CD4-positive, alpha-beta T cell treated with Interleukin-2 at 100 ng/mL for 4 hours (primary cell): ENCODE measurements around the gene RTN1.

Source experiments
- DNase-seq: peaks from one replicate; pipeline ENCODE4 v3.0.0-alpha.2; 2020; ENCODE audit warnings: low spot score

RTN1 gene

DNA sequence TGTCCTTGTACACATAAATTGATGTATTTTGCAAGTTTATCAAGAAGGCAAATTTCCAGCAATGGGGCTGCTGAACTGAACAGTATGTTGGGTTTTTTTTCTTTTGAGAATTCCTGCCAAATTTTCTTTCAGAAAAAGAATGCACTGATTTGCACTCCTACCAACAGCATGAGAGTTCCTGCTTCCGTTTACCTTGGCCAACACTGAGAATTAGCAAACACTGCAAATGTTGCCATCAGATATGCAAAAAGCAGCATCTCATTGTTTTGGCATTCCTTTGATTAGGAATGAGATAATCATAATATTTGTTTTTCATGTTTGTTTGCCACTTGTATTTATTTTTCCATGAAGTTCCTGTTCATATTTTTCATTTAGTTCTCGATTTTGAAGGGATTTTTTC lies 82.4 kb downstream of the RTN1 start:
- no peak for DNase-seq

- no peak for DNase-seq
Measured at GRCh38 chr14:59787045-59787674, 83.4 kb downstream of the RTN1 start.

DNA sequence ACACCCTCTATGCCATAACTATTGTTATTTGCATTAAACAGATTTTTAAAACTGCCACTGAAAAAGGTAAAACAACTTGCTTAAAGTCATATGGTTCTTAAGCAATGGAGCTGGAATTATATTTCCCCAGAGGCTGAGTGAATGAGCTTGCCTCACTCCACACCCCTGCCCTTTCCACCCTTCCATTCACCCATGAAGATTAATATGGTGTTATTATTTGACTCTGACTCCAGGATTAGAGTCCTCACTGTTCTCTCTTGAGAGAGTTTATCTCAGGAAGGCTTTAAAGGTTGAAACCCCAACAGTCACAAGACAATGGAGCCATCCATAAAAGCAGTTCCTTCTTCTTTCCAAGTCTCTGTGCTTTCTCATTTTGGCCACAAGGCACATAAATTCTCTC lies 84.9 kb downstream of the RTN1 start:
- no peak for DNase-seq

GRCh38 chr14:59782760-59783159 lies 87.8 kb downstream of the RTN1 start:
- no peak for DNase-seq

GRCh38 chr14:59777006-59777579 lies 93.5 kb downstream of the RTN1 start:
- no peak for DNase-seq

DNA sequence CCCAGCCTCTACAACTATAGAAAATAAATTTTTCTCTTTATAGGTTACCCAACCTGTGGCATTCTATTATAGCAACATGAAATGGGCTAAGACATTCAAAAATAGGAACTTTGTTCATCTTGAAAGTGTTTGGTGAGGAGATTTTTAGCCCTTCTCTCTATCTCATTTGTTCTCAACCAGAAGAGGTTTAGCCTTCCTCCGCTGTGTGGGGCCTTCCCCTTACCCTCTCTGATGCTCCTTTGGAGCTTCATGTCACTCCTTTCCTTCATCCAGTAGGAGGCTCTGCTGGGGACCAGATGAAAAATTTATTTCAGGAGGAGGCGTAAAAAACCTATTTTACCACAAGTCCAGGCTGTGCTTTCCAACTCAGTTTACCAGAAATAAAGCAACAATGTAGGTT lies 94.1 kb downstream of the RTN1 start:
- no peak for DNase-seq

DNA sequence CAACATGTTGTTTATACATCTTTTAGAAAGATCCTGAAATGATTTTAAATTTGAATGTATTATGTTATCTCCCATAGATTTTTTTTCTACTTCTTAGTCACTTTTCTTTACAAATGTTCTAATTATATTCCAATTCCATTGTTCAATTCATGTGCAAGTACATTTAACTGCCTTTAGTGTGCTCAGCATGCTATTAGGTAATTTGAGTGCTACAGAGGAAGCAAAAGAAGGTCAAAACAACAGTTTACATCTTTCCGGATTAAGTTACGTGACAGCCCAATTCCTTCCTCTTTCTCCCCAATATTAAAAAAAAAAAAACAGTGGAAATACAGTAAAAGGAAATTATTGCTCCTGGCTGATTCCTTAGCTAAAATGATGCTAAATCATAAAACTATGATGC lies 98.3 kb downstream of the RTN1 start:
- DNase-seq: no peak

- DNase-seq: no peak
Measured at GRCh38 chr14:59771577-59771976, 99.0 kb downstream of the RTN1 start.

DNA sequence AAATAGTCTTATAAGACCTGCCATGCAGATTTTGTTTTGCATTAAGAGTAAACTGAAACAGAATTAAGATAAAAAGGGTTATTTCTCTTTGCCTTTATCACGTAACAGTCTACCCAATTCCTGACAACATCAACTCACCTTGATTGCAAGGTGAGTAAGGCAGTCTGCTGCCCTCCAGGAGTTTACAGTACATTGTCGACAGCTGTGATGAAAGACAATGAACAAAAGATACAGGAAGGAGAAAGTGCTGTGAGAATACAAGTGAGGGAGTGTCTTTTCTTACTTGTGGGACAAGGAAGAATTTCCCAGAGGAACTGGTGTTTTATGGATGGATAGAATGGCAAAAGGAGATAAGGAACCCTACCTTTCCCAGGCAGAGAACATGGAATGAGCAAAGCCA lies 101.0 kb downstream of the RTN1 start:
- DNase-seq: no peak

- DNase-seq: no peak
Measured at GRCh38 chr14:59768855-59769375, 101.7 kb downstream of the RTN1 start.

DNA sequence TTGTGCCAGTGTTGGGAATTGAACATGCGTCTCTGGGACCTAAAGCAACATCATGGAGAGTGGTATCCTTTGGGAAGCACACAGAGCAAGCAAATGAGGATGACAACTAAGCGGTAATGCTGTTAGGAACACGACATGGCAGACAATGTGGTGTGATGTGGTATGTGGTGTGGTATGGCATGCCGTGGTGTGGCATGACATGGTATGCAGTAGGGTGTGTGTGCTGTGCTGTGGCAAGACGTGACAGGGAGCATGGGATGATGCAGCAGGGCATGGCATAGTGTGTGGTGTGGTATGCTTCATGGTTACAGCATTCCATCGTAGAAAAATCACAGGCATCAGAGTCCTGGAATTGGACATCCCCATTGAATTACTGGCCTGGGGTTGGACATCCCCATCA lies 108.7 kb downstream of the RTN1 start:
- no peak for DNase-seq

GRCh38 chr14:59755409-59756135 lies 115.0 kb downstream of the RTN1 start:
- no peak for DNase-seq

GRCh38 chr14:59754256-59754655 lies 116.3 kb downstream of the RTN1 start:
- DNase-seq: no peak

GRCh38 chr14:59753512-59753911 lies 117.1 kb downstream of the RTN1 start:
- DNase-seq: no peak

DNA sequence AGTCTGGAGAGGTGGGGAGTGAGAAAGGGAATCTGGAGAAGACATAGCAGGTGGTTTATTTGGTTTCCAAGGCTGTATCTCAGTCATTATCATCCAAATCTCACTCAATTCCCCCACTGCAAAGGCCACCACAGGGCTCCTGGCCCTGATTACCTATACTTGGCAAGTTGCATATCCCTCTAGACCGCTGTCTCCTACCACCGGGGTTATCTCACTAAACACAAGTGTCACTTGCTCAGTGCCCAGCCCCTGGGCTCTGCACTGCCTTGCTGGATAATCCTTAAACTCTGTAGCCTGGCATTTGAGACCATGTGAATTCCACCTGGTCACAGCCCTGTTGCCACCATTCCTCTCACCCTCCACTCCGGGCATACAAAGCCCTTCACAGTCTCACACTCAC lies 119.0 kb downstream of the RTN1 start:
- no peak for DNase-seq

DNA sequence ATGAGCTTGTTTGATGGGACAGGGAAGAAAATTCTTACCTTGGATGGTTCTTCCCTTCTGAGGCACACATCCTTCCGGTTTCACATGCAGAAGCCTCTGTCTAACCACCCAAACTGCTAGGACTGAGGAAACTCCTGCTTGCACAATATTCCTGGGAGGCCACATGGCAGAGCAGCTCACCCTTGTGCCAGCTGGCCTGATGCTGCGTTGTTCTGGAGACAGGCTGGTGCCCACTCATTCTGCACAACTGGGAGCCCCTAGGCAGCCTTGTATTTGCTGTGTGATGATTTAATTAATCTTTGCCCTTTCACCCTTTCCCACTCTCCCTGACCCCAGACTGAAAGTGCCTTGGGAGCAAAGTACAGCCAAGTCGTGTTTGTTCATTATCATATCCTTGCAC lies 130.8 kb downstream of the RTN1 start:
- DNase-seq: no peak

- no peak for DNase-seq
Measured at GRCh38 chr14:59728304-59728703, 142.3 kb downstream of the RTN1 start.

- no peak for DNase-seq
Measured at GRCh38 chr14:59727073-59727661, 143.4 kb downstream of the RTN1 start.

DNA sequence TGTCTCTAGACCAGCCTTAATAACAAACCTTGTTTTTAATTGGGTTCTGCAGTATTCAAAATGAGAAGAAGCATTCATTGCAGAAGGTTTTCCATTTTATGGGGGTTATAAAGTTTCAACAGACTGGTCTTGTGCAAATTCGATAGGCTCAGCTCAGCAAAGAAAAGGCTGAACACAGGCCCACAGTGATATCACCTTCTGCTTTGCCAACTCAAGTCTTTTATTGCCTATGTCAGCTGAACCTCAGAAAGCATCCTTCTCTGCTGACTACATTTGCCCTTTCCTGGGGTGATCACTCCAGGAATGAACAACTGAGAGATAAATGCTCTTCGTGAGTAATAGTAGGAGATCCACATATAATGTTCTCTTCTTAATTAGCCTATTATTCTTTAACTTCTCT lies 159.5 kb downstream of the RTN1 start:
- no peak for DNase-seq

DNA sequence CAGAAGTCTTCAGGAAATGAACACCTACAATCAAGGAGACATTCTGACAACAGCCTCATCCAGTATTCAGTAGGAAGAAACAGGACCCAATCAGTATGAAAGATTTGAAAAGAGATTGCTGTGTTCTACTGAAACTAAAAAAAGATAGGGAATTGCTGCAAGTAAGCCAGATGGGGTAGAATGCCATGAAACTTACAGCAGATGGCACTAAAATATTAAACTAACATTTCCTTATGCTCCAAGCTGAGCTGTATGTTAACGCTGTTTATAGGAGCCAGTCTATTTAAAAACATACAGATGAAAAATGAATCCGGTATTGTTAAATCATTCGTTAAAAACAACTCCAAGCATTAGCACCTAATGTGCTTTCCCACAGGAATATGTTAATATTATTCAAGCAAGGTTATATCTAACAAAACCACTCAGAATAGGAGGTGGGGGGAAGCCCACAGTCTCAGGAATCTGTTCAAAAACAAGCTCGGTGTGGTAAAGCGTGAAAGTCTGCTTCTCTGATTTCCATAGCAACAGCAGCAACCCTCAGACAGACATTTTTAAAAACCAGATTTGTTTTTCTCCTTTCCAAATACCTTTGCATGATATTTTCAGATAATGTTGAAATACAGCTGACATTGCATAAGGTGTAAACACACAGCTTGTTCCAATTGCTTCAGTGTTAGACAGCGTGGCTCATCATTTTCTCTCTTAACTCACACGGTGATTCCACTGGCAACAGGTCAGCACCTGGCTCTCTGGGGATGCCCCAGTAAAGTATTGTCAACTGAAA lies 162.6 kb downstream of the RTN1 start:
- no peak for DNase-seq

GRCh38 chr14:59705866-59706265 lies 164.7 kb downstream of the RTN1 start:
- DNase-seq: no peak

DNA sequence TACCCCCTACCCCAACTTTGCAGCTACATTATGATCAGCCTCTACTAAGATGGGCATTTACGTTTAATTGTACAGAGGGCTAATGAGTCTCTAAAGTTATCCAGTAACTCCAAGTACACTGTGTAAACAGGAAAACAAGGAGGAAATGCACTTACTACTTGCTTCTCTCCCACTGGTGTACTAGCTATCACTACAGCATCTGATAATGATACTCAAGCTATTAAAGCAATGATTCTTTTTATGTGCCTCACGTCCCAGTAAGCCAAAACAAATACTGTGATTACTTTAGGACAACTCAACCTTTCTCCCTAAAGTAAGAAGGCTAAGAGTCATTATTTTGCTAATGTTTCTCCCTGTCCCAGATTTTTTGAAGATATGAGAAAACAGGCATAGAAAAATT lies 165.3 kb downstream of the RTN1 start:
- no peak for DNase-seq
